UCSD-AML1 (cell line): ENCODE measurements around the gene STXBP1.

Experiments used
- DNase-seq: peaks from one replicate; lab custom pipeline; 2025; ENCODE audit not compliant: unreplicated experiment; lab: John Stamatoyannopoulos, UW

STXBP1 gene

GRCh38 chr9:127651697-127652610 is 39.9 kb downstream of the STXBP1 start:
- no peak for DNase-seq

GRCh38 chr9:127652733-127653132 is 40.7 kb downstream of the STXBP1 start:
- no peak for DNase-seq

GRCh38 chr9:127654619-127655018 is 42.5 kb downstream of the STXBP1 start:
- DNase-seq: no peak

- DNase-seq: no peak
These were observed 46.4 kb downstream of the STXBP1 start for GRCh38 chr9:127658428-127658827.

- DNase-seq: no peak
These were observed 49.0 kb downstream of the STXBP1 start for GRCh38 chr9:127660886-127661741.

- no peak for DNase-seq
These were observed 50.5 kb downstream of the STXBP1 start for GRCh38 chr9:127662617-127663016.

GRCh38 chr9:127664324-127664677 is 52.2 kb downstream of the STXBP1 start:
- DNase-seq: no peak

GRCh38 chr9:127664678-127665507 is 52.8 kb downstream of the STXBP1 start:
- DNase-seq: no peak

GRCh38 chr9:127667127-127667844 is 55.2 kb downstream of the STXBP1 start:
- DNase-seq: no peak

- no peak for DNase-seq
These were observed 55.8 kb downstream of the STXBP1 start for GRCh38 chr9:127667906-127668305.

- DNase-seq: no peak
These were observed 61.2 kb downstream of the STXBP1 start for GRCh38 chr9:127673234-127673633.

GRCh38 chr9:127676638-127677037 is 64.6 kb downstream of the STXBP1 start:
- DNase-seq: no peak

- no peak for DNase-seq
These were observed 67.4 kb downstream of the STXBP1 start for GRCh38 chr9:127679506-127679905.

GRCh38 chr9:127680226-127680625 is 68.1 kb downstream of the STXBP1 start:
- no peak for DNase-seq

GRCh38 chr9:127680846-127681245 is 68.8 kb downstream of the STXBP1 start:
- DNase-seq: no peak

- no peak for DNase-seq
These were observed 70.5 kb downstream of the STXBP1 start for GRCh38 chr9:127682351-127683136.

GRCh38 chr9:127683723-127684122 is 71.6 kb downstream of the STXBP1 start:
- DNase-seq: no peak

- DNase-seq: no peak
These were observed 72.5 kb downstream of the STXBP1 start for GRCh38 chr9:127684576-127684975.

- DNase-seq: no peak
These were observed 74.7 kb downstream of the STXBP1 start for GRCh38 chr9:127686461-127687393.
